Peyer's patch (tissue), 4 donors: Measurements from ENCODE around the gene EN2. TPM values are rescaled to one million over a fixed set of nuclear protein-coding genes. Genes with fewer than 3 reads are reported as not detected.

Source experiments
- DNase-seq, 3 donors: peaks; one replicate each; pipeline ENCODE4 v3.0.0-alpha.2; 2017 to 2019
- H3K27ac ChIP-seq, 4 donors: fragments of 200-600 bp; sonication (generic); one replicate each; pipeline ENCODE4 v1.5.1; 2016 to 2019
- H3K27me3 ChIP-seq, 2 donors: fragments of 200-600 bp; sonication (generic); one replicate each; pipeline ENCODE4 v1.5.1; 2019
- H3K36me3 ChIP-seq, 3 donors: fragments of 200-600 bp; sonication (generic); one replicate each; pipeline ENCODE4 v1.5.1; 2016 to 2019
- H3K4me1 ChIP-seq, 4 donors: fragments of 200-600 bp; sonication (generic); one replicate each; pipeline ENCODE4 v1.5.1; 2016 to 2019
- H3K4me3 ChIP-seq, 4 donors: fragments of 200-600 bp; sonication (generic); 1 replicate in 3 of 4; 2 replicates in 1 of 4; pipeline ENCODE4 v1.5.1; 2016 to 2019; ENCODE audit warnings: mild to moderate bottlenecking in 1 of 4
- H3K9me3 ChIP-seq, 4 donors: fragments of 200-600 bp; sonication (generic); one replicate each; pipeline ENCODE4 v1.5.1; 2016 to 2019; ENCODE audit warnings: mild to moderate bottlenecking in 1 of 4
- CTCF ChIP-seq, 6 experiments: fragments of 450-650 bp in 4 of 6; fragments of 200-600 bp in 2 of 6; sonication (generic) in 1 of 6; IDR thresholded peaks; one replicate each; pipeline ENCODE4 v1.5.1; 2017 to 2019; ENCODE audit warnings: antibody characterized with exemption in 6 of 6, mild to moderate bottlenecking in 3 of 6, moderate library complexity in 1 of 6
- POLR2A ChIP-seq, 2 donors: fragments of 450-650 bp; IDR thresholded peaks; one replicate each; pipeline ENCODE4 v1.5.1; 2017; ENCODE audit warnings: antibody characterized with exemption in 2 of 2, mild to moderate bottlenecking in 2 of 2, moderate library complexity in 2 of 2
- total RNA-seq, 4 donors: library from RNA; depleted of rRNA; stranded (reverse); fragments of >200 nt; gene quantifications; one replicate each; pipeline ENCODE4 v1.1.0, GENCODE V29; 2016

Gene EN2
- total RNA-seq, 4 donors from 2014 or later, result not detected

GRCh38 chr7:155418941-155419755, 38.8 kb upstream of the EN2 start:
- Histone ChIP-seq H3K4me3 (no peak overlapping the region), H3K27me3 (no peaks in the 10 kb centered on the region), H3K4me1 (no peaks in the 10 kb centered on the region), H3K27ac (no peak overlapping the region), H3K9me3 (no peaks in the 10 kb centered on the region), H3K36me3 (no peaks in the 10 kb centered on the region)
- no peak for TF ChIP-seq CTCF (IDR thresholded peaks at IDR 0.05)
- TF ChIP-seq POLR2A (IDR thresholded peaks at IDR 0.05), result no peak
- no peak for DNase-seq

GRCh38 chr7:155420116-155420515, 37.8 kb upstream of the EN2 start:
- Histone ChIP-seq H3K4me3 (no peak overlapping the region), H3K27me3 (no peaks in the 10 kb centered on the region), H3K4me1 (no peaks in the 10 kb centered on the region), H3K36me3 (no peaks in the 10 kb centered on the region), H3K9me3 (no peaks in the 10 kb centered on the region), H3K27ac (no peak overlapping the region)
- no peak for TF ChIP-seq POLR2A (IDR thresholded peaks at IDR 0.05)
- no peak for TF ChIP-seq CTCF (IDR thresholded peaks at IDR 0.05)
- DNase-seq, result no peak

GRCh38 chr7:155422151-155422550, 35.8 kb upstream of the EN2 start:
- Histone ChIP-seq H3K4me1 (no peaks in the 10 kb centered on the region), H3K4me3 (no peak overlapping the region), H3K36me3 (no peaks in the 10 kb centered on the region), H3K27me3 (no peaks in the 10 kb centered on the region), H3K9me3 (no peaks in the 10 kb centered on the region), H3K27ac (no peak overlapping the region)
- DNase-seq, result no peak
- TF ChIP-seq CTCF (IDR thresholded peaks at IDR 0.05) (no peak), POLR2A (IDR thresholded peaks at IDR 0.05) (no peak)

- Histone ChIP-seq H3K27ac (no peak overlapping the region), H3K27me3 (no peaks in the 10 kb centered on the region), H3K9me3 (no peaks in the 10 kb centered on the region), H3K36me3 (no peaks in the 10 kb centered on the region), H3K4me3 (no peak overlapping the region), H3K4me1 (no peaks in the 10 kb centered on the region)
- no peak for TF ChIP-seq CTCF (IDR thresholded peaks at IDR 0.05)
- TF ChIP-seq POLR2A (IDR thresholded peaks at IDR 0.05), result no peak
- no peak for DNase-seq
These were observed 35.2 kb upstream of the EN2 start for GRCh38 chr7:155422599-155423336.

- Histone ChIP-seq H3K4me3 (no peak overlapping the region), H3K27me3 (no peaks in the 10 kb centered on the region), H3K27ac (no peak overlapping the region), H3K36me3 (no peaks in the 10 kb centered on the region), H3K4me1 (no peaks in the 10 kb centered on the region), H3K9me3 (no peaks in the 10 kb centered on the region)
- no peak for DNase-seq
- no peak for TF ChIP-seq CTCF (IDR thresholded peaks at IDR 0.05)
- no peak for TF ChIP-seq POLR2A (IDR thresholded peaks at IDR 0.05)
These were observed 34.3 kb upstream of the EN2 start for GRCh38 chr7:155423337-155424285.
